MM.1S (cell line): Measurements from ENCODE around the gene LDLRAD4.

ENCODE experiments used
- EZH2 ChIP-seq: fragments of 300-600 bp; sonication (generic); optimal IDR thresholded peaks from 2 replicates; pipeline ENCODE3; 2017; ENCODE audit warnings: low read depth, mild to moderate bottlenecking, antibody characterized with exemption, low read length, mixed read lengths
- TF ChIP-seq, protein P1 (sequence below): fragments of 300-600 bp; sonication (generic); IDR thresholded peaks from 2 replicates; pipeline ENCODE4 v1.5.1; 2016; ENCODE audit warnings: antibody characterized with exemption, low read length, mixed read lengths

DNA sequence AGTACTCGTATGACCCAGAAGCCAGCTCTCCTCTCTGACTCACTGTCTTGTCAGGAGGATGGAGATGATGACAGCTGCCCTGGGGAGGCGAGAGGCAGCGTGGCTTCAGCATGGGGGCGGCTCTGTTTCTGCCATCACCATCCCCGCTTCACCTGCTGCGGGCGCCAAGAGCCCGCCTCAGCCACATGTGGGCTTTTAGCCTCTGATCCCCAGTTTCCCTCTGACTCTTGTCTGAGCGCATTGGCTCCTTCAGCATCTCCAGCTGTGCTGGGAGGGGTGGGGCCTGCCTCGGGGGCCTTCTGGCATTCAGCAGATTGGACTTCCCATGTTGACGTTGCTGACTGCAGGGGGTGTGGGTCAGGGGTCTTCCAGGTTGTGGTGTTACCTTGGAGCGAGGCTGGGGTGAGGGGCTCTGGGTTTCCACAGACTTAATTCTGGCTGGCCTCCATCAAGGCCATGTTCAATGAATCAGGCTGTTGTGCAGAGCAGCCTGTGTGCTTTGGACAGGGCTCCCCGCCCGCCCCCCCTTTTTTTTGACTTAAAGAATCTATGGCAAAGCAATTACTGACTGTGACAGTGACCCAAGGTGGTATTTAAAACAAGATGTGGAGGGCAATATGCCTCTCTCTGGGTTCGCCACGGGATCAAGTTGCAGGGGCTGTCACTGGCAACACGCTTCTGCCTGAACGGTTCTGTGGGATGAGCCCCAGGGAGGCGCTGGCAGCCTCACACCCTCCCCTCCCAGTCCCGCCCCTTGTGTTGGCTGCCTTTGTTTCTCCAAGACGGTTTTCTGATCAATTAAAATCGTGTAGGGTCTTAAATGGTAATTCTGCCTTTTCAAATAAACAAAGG, 228.3 kb downstream of the LDLRAD4 start:
- TF ChIP-seq, protein P1, sequence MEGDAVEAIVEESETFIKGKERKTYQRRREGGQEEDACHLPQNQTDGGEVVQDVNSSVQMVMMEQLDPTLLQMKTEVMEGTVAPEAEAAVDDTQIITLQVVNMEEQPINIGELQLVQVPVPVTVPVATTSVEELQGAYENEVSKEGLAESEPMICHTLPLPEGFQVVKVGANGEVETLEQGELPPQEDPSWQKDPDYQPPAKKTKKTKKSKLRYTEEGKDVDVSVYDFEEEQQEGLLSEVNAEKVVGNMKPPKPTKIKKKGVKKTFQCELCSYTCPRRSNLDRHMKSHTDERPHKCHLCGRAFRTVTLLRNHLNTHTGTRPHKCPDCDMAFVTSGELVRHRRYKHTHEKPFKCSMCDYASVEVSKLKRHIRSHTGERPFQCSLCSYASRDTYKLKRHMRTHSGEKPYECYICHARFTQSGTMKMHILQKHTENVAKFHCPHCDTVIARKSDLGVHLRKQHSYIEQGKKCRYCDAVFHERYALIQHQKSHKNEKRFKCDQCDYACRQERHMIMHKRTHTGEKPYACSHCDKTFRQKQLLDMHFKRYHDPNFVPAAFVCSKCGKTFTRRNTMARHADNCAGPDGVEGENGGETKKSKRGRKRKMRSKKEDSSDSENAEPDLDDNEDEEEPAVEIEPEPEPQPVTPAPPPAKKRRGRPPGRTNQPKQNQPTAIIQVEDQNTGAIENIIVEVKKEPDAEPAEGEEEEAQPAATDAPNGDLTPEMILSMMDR: no peak
- no peak for TF ChIP-seq EZH2
